GM21360 (cell line): ENCODE measurements around the gene CLIC1.

ENCODE experiments used
- ATAC-seq: cut with Tn5 transposase; IDR thresholded peaks from one replicate; pipeline ENCODE4 v1.9.1; 2021; ENCODE audit warnings: mild to moderate bottlenecking, moderate library complexity; ENCODE audit not compliant: unreplicated experiment

CLIC1 gene

DNA sequence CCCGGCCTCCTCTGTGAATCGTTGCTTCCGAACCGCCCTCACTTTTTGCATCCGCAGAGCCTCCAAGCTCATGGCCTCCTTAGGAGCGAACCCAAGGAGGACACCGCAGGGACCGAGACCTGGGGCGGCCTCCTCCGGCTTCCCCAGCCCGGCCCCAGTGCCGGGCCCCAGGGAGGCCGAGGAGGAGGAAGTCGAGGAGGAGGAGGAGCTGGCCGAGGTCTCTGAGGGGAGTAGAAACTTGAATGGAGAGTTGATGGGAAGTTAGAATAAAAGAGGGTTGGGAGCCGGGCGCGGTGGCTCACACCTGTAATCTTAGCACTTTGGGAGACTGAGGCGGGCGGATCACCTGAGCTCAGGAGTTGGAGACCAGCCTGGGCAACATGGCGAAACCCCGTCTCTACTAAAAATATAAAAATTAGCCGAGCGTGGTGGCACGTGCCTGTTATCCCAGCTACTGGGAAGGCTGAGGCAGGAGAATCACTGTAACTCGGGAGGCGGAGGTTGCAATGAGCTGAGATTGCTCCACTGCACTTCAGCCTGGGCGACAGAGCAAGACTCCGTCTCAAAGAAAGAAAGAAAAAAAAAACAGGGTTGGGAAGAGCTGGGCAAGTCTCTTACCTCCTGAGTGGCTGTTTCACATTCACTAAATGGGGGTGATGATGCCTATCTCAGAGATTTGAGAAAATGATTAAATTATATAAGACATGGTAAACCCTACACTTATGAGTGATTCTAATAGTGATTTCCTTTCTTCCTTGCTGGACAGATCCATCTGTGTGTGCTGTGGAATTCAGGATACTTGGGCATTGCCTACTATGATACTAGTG lies 4.3 kb upstream of the CLIC1 start:
- ATAC-seq, result no peak

DNA sequence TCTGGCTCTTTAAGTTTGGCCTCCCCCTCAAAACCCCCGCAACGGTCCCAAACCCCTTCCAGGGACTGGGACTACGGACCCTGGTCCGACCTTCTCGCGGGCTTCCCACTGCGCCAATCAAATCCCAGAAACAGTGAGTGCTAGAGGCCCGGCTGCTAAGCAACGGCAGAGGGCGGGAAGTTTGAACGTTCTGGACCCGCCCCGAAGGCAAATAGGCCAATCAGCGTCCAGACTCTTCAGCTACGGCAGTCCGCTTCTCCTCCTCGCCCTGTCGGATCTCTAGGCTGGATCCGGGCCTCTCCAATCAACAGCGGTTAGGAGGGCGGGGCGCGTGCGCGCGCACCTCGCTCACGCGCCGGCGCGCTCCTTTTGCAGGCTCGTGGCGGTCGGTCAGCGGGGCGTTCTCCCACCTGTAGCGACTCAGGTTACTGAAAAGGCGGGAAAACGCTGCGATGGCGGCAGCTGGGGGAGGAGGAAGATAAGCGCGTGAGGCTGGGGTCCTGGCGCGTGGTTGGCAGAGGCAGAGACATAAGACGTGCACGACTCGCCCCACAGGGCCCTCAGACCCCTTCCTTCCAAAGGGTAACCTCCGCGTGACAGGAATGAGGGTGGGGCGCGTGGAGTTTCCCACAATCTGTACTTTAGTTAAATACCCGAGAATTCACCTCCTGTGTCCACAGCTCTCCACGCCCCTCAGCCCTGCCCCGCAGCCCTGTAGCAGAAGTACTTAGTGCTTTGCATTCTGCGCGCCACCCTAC lies 3.5 kb upstream of the CLIC1 start, which contains the start of gene MSH5:
TSS of gene MSH5 (plus strand) at position 367 of the 758 bp plus-strand sequence. CDS start 462 bp downstream, outside the sequence.
- peak; percentile 62 for ATAC-seq

DNA sequence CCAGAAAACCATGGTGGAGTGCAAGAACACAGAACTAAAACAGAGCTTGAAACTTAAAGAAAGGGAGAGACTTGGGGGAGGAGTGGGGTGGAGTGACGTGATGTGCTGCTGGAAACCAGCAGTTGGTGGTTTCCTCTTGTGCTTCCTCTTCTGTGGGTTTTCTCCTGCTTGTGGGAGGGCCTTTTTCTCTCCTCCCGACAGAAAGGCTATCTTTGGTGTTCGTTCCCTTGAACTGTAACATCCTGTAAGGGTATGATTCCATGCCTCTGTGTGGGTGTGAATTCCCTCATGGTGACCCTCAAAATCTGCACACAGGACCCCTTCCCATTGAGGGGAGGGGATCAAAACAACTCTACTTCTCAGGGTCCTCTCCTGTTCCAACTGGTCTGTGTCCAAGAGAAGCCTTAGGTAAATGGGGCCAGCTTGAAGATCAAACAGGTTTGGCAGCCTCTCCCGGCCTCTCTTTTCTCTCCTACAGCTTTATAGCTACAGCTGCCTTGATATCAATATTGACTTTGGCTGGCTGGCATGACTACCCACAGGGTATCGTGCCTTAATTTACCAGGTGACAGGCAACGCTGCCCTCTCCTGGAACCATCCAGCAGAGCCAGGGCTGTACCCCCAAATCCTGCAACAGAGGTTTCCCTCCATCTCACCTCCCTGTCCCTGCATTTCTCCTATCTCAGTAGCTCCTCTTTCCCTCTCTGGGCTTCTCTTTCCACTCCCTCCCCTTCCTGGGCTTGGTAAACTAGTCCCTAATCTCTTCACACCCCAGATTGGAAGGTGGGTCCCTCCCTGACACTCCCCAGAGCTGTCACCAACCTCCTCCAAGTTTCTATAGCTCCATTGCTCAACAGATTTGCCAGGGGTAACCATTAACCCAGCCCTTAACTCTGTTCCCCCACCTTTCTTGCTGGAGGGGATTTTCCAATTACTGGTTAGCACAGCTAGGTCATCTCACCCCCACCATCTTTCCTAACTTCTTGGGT lies 2.0 kb upstream of the CLIC1 start:
- no peak for ATAC-seq

DNA sequence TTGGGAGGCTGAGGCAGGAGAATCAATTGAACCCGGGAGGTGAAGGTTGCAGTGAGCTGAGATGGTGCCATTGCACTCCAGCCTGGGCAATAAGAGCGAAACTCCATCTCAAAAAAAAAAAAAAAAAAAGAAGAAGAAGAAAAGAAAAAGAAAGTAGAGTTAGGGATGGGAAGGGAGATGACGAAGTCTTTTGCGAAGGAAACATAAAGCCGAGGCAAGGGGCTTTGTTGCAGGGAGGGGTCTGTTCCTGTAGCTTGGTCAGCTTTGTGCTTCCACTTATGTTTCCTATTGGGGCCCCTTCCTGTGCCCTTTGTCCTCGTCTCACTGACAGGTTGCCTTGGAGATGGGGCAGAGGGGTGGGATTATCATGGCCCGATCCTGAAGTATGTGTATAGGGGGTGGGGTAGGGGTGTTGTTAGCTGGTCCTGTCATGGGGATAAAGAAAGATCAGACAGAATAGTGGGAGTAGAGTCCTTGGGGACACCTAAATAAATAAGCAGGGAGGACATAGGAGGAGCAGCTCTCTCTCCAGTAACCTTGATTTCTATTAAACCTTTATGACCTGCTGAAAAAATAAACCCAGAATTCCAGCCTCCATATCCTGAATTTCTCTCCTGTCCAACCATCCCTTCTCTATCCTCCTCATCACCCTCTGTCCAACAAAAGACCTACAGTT lies 1.1 kb upstream of the CLIC1 start:
- ATAC-seq, result no peak

DNA sequence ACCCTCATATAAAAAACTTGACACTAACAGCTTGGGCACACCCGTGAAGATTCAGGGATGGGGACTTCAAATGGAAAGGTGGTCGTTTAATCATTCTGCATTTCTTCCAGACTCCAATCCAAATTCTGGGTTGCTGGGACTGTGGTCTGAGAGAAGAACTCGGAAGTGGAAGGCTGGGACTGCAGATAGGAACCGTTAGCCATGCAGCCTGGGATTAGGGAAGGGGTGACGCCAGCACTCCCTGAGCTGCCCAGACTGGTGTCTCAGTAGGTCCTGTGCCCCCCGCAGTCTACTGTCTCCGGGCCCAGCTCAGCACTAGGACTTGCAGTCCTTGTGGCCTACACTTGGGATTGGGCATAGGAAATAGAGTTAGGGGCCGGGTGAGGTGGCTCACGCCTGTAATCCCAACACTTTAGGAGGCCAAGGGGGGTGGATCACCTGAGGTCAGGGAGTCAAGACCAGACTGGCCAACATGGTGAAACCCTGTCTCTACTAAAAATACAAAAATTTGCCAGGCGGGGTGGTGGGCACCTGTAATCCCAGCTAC lies 511 bp upstream of the CLIC1 start:
- ATAC-seq, result no peak

DNA sequence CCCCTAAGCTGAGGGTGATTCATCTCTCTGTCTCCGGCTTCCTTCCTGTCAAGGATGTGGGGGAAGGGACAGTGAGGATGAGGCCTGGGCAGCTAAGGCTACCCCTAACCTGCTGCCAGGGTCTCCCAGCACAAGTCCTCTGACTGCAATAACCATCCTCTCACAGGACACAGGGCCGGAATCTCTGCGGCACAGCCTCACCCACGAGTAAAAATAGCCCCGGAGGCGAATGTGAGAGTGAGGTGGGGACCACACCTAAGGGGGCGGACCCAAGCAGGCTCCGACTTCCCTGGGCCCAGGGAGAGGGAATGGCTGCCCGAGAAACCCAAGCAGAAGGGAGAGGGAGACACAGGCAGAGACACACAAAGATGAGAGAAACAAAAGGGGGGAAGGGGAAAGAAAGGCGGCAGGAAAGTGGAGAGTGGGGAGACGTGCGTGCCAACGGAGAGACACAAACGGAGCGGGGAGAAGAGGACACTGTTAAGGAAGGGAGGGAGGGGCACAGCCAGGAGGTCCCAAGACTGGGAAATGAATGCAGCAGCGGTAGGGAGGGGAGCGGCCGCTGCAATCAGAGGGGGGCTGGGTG lies 1.4 kb downstream of the CLIC1 start:
- no peak for ATAC-seq

DNA sequence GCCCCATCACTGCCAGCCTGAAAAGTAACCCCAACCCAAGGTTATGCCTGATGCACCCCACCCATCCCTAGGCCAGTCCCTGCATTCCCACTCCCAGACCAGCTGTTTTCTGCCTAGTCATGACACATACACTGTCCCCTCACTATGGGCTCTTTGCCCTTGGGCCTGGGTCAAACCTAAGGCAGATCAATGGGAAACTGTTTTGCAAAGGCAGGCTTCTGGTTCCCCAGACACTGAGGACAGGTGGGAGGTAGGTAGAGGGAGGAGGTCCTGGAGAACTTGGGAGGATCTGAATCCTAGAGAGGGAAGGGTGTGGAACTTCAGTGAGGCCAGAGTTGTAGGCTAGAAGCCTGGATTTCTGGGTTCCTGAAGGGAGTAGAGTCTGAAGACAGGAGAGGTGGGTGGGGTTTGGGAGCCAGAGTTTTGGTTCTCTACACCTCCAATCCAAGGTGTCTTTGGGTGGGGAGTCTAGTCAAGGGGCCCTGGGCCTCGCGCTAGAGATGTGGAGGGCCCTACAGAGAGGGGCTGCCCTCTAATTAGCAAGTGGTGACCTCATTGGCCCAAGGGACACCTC lies 2.0 kb downstream of the CLIC1 start:
- no peak for ATAC-seq

DNA sequence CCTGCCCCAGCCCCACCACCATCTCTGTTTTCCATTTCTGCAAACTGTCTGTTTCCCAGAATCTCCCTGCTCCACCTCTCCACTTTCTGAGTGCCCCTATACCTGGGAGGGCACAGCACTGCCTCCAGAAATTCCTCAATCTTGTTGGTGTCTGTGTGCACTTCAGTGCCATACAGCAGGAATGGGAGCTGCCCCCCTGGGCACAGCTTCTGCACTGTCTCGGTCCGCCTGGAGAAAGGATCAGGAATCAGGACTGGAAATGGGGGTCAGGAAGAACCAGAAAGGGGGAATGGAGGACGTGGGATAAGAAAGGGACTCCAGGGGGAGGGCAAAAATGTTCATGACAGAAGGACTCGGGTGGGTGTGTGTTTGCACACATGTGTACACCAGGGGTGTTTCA lies 2.6 kb downstream of the CLIC1 start:
- no peak for ATAC-seq

DNA sequence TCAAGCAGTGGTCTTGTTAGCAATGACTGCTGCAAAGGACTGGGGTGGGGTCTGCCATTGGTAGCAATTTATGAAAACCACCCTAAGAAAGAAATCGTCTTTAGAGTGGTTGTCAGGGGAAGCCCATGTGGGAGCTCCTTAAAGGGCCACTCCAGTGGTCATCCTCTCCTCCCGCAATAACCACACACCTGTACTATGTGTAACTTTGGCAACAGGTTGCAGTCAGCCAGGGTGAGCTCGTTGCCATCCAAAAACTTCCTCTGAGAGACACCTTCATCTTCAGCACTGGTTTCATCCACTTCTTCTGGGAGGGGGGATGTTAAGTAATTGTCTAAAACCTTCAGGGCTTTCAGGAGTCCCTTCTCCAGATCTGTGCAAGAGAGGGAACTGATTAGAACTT lies 4.3 kb downstream of the CLIC1 start:
- no peak for ATAC-seq

DNA sequence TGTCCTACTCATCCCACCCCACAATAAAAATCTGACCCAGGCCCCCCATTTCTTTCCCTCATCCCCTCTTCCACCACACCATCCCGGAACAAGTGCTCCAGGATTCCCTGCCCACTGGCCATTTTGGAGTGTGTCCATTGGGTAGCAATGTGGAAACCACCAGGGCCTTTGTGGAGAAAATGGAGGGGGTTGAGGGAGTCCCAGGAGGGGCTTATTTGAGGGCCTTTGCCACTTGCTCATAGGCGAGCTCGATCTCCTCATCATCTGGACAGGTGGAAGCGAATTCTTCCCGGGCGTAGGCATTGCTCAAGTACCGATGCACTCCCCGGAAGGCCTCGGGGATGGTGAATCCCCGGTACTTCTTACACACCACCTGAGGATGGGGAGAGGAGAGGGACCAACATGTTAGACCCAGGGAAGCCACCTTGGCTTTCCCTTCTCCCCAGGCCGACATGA lies 5.7 kb downstream of the CLIC1 start:
- no peak for ATAC-seq

DNA sequence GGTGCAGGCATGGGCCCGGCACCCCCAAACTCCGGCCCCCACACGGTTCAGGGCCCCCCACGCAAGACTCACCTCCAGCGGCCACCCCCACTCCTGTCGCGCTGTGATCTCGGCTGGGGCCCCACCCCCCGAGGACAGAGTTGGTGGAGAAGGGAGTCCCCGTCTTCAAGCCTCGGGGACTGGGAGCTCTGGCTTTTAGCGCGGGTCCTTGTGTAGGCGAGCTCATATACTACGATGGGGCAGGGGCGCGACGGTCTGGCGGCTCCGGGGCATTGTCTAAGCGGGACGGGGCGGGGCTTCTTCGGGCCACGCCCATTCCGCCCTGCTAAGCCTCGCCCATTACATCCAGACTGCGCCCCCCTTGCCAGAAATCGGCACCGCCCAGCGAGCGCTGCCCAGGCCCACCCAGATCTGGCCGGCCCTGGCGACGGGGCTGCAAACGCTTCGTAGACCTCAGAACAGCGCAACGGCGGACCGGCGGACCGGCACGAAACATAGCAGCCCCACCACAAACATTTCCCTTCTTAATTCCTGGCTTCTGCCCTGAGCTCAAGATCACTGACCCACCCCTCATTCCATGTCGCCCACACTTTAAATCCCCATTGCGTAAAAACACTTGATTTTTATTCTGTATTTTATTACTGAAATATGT lies 6.2 kb downstream of the CLIC1 start:
- no peak for ATAC-seq

DNA sequence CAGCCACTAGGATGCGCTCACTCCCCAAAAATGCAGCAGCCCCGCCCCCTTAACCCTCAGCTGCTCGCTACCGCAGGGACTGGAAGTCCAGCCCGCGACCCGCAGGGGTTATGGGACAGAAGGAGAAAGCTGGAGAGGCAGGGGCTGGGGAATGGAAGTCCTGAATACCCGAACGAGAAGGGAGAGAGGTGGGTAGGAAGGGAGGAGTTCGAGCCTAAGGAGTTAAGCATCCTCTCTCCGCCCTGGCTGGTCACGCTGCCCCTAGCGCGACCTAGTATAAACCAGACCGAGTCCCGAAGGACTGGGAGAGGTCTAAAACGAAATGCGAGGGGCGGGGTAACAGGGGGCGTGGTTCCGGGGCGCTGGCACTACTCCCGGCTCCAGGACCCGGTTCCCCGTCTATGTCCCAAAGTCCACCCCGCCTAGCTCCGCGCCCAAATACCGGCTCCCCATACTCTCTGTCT lies 6.8 kb downstream of the CLIC1 start:
- no peak for ATAC-seq

DNA sequence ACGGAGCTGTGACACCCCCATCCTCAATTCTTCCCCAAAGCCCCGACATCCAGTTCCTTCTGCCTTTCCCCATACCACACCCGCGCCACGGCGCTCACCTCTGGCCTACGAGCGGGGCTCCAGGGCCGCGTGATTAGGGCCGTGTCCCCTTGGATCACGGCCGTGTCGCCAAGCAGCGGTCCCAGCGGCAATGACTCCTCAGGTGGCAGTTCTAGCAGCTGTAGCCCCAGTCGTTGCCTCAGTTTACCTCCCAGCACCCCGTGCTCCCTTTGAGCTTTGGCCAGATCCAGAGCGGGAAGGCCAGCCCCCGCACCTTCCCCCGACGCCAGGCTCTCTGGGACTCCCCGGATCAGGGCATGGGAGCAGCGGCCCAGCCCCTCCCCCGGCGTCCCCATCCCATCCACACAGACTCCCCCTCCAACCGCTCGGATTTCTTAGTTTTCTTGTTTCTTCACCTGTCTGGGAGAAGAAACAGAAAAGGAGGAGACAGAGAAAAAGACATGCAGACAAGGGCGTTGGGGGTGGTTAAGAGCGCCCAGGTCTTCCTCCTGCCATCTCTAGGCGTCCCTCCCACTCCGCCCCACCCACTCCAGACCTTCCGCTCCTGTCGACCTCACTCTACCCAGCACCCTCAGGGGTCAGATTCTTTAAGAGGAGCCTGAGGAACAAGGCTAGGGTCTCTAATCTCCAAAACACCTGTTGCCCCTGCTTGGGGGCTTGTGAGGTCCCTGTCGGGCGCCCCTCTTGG lies 7.4 kb downstream of the CLIC1 start, which contains the start of gene DDAH2:
TSS of gene DDAH2 (minus strand) at position 533 of the 748 bp plus-strand sequence. CDS start at position 395, 138 bp downstream.
- ATAC-seq, result no peak

DNA sequence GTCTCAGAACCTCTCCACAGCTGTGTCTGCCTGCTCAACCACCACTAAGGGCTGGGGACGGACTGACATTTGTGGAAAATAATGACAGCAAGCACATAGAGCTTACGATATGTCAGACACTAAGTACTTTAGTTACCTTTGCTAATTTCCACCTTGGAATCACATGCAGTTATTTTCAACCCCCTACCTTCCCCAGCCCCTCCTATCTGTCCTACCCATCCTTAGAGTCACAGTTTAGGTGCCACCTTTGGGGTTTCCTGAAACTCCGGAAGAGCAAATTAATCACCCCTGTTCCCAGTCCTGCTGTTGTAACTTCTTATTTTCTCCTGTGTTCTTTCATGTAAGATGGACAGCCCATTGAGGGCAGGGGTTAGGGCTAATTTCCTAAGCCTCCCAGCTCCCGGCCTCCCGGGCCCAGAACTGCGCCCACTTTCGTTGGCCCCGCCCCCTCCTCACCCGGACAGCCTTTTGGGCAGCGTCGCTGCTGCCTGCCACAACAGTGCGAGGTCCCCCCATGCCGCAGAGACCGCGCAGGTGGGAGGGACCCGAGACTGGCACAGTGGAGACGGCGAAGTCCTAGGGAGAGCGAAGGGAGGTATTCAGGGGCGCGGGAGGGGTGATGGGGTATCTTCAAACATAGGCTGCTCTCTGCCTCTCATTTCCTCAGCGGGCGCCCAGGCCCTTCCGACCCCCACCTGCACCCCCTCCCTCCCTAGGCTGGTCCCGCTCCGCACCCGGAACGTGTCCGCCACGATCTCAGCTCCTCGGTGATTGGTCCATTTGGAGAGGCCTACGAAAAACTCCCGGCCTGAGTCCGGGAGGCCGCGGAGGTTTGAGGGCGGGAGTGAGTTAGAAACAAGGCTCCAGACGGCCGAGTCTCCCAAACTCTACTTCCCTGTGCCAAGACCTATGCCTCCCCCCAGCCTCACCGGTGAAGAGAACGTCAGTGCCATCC lies 8.3 kb downstream of the CLIC1 start:
- ATAC-seq, result no peak

DNA sequence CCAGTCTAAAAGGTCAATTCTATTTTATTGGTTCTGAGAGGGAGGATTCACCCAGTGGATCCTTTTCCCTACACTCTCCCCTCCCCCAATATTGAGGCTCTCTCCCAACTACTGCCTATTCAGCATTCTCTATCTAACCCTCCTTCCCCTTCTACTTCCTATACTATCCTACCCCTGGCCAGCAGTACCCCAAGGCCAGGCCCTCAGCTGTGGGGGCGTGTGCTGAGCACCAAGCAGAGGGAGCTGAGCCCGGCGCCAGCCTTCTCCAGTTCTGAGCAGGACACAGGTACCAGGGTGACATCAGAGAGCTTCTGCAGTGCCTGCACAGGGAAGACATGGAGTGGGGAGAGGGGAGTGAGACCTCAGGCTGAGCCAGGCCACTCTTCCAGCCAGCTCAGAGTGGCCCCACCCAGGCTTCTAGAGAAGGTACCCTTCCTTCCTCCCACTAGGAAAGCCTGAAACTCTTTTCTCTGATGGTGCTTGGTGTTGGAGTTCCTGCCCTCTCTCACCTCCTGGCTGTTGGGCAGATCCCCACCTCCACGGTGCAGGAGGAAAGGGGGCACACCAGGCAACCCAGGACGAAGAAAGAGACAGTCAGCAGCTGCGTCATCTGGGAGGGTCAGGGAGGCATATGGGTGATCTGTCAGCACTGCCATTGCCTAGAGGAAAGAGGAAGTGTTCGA lies 9.2 kb downstream of the CLIC1 start:
- ATAC-seq, result no peak
